PC-9 (cell line): ENCODE measurements around the gene PRSS57.

Source experiments
- EZH2 ChIP-seq: fragments of 200-600 bp; sonication (generic); IDR thresholded peaks from 2 replicates; pipeline ENCODE4 v1.8.0; 2017; ENCODE audit warnings: antibody characterized with exemption, low read depth
- TF ChIP-seq, protein P1 (sequence below): fragments of 200-600 bp; sonication (generic); conservative IDR thresholded peaks from 2 replicates; pipeline ENCODE4 v1.6.1; 2017; ENCODE audit warnings: mixed run types, antibody characterized with exemption, mild to moderate bottlenecking, moderate library complexity

DNA sequence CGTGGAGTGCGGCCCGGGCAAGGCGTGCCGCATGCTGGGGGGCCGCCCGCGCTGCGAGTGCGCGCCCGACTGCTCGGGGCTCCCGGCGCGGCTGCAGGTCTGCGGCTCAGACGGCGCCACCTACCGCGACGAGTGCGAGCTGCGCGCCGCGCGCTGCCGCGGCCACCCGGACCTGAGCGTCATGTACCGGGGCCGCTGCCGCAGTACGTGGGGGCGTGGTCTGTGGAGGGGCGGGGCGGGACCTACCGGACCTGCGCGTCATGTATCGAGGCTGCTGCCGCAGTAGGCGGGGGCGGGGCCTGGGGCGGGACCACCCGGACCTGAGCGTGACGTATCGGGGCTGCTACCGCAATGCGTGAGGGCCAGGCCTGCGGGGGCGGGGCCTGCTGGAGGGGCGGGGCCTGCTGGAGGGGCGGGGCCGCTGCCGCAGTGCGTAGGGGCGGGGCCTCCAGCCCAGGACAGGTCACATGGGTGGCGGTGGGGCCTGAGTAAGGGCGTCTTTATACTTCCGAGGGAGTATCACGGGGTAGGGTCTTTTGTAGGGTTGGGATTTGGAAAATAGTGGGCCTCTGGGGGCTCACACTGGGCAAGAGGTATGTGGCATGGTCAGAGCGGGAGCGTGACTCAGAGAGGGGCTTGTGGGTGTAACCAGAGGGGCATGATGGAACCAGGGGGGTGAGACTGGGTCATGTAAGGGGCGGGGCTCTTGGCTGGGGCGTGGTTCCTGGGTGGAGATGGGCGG is 14.8 kb downstream of the PRSS57 start:
- TF ChIP-seq, protein P1, sequence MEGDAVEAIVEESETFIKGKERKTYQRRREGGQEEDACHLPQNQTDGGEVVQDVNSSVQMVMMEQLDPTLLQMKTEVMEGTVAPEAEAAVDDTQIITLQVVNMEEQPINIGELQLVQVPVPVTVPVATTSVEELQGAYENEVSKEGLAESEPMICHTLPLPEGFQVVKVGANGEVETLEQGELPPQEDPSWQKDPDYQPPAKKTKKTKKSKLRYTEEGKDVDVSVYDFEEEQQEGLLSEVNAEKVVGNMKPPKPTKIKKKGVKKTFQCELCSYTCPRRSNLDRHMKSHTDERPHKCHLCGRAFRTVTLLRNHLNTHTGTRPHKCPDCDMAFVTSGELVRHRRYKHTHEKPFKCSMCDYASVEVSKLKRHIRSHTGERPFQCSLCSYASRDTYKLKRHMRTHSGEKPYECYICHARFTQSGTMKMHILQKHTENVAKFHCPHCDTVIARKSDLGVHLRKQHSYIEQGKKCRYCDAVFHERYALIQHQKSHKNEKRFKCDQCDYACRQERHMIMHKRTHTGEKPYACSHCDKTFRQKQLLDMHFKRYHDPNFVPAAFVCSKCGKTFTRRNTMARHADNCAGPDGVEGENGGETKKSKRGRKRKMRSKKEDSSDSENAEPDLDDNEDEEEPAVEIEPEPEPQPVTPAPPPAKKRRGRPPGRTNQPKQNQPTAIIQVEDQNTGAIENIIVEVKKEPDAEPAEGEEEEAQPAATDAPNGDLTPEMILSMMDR = no peak; the same call in 1 of the 2 replicates
- TF ChIP-seq EZH2 = no peak
